PC-3 (cell line): Measurements from ENCODE around the gene OCA2.

ENCODE experiments used
- CTCF ChIP-seq: fragments of 300-600 bp; sonication (generic); conservative IDR thresholded peaks from 2 replicates; pipeline ENCODE4 v1.5.1; 2017; ENCODE audit warnings: antibody characterized with exemption, low read depth, mild to moderate bottlenecking, low read length
- EZH2 ChIP-seq: fragments of 300-600 bp; sonication (generic); IDR thresholded peaks from one replicate; pipeline ENCODE4 v1.6.1; 2017; ENCODE audit warnings: antibody characterized with exemption, mild to moderate bottlenecking, low read length; ENCODE audit not compliant: unreplicated experiment

- TF ChIP-seq CTCF, result no peak
- TF ChIP-seq EZH2, result no peak
Observed at GRCh38 chr15:28001641-28002040, 97.5 kb downstream of the OCA2 start.
